ENCODE measurements around the gene CEP112.

Gene CEP112

DNA sequence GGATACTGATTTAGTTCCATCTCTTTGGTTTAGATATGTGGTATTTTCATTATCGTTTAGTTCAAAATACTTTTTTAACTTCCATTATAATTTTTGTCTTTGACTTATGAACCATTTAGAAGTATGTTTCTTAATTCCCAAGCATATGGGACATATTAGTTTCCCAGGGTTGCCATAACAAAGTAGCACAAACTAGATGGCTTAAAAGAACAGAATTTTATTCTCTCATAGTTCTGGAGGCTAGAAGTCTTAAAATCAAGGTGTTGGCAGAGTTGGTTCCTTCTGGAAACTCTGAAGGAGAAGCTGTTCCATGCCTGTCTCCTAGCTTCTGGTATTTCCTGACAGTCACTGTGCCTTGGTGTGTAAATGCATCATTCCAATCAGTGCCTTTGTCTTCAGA lies 339.0 kb downstream of the CEP112 start:
- no peaks in the 10 kb centered on the region for H4K20me1 ChIP-seq (ENCODE audit: low read depth, low read length)
- H2AFZ ChIP-seq (ENCODE audit: low read depth, low read length, severe bottlenecking), result no peak overlapping the region
- H3K27me3 ChIP-seq (ENCODE audit: low read length), result no peaks in the 10 kb centered on the region
- no peaks in the 10 kb centered on the region for H3K9me3 ChIP-seq (ENCODE audit: insufficient read depth, low read length)
- no peak overlapping the region for H3K4me3 ChIP-seq (ENCODE audit: insufficient read depth, low read length, poor library complexity, severe bottlenecking)
- no peaks in the 10 kb centered on the region for H3K9me2 ChIP-seq (replicated peaks; ENCODE audit: insufficient read depth, low read length)
- no peaks in the 10 kb centered on the region for H3F3A ChIP-seq (ENCODE audit: insufficient read depth)
- H3K9ac ChIP-seq (ENCODE audit: low read length), result no peak overlapping the region
- no peaks in the 10 kb centered on the region for H3K79me2 ChIP-seq (ENCODE audit: insufficient read depth, low read length)
- H3K4me2 ChIP-seq (ENCODE audit: low read depth, low read length, poor library complexity, severe bottlenecking), result no peak overlapping the region
- no peaks in the 10 kb centered on the region for H3K36me3 ChIP-seq (ENCODE audit: low read length)
- H3K27ac ChIP-seq (ENCODE audit: low read depth, low read length), result no peak overlapping the region
- TF ChIP-seq CTCF (IDR thresholded peaks at IDR 0.05; ENCODE audit: insufficient read depth, low read length, poor library complexity, severe bottlenecking) (no peak), EZH2phosphoT487 (conservative IDR thresholded peaks at IDR 0.05; ENCODE audit: low read length) (no peak)

DNA sequence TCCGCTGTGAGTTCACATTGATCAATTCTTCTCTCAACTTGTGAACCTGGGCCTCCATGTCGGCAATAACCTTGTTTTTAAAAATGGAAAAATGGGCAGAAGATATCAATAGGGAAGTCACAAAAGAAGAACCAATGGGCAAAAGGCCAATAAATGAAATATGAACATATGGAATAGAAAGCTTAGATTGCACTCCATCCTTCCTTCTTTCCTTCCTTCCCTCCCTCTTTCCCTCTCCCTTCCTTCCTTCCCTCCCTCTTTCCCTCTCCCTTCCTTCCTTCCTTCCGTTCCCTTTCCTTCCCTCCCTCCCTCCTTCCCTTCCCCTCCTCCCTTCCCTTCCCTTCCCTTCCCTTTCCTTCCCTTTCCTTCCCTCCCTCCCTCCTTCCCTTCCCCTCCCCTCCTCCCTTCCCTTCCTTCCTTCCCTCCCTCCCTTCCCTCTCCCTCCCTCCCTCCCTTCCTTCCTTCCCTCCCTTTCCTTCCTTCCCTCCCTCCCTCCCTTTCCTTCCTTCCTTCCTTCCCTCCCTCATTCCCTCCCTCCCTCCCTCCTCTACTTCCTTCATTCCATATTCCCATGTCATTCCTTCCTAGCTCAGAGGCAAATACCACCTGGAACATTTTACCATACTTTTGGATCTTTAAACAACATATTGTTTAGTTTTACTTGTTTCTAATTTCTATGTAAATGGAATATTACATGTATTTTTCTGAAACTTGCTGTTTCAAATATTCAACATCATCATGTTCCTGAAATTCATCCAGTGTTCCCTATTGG lies 339.8 kb downstream of the CEP112 start:
- Histone ChIP-seq H3K79me2 (ENCODE audit: insufficient read depth, low read length) (no peaks in the 10 kb centered on the region), H3K27ac (ENCODE audit: low read depth, low read length) (no peak overlapping the region)

DNA sequence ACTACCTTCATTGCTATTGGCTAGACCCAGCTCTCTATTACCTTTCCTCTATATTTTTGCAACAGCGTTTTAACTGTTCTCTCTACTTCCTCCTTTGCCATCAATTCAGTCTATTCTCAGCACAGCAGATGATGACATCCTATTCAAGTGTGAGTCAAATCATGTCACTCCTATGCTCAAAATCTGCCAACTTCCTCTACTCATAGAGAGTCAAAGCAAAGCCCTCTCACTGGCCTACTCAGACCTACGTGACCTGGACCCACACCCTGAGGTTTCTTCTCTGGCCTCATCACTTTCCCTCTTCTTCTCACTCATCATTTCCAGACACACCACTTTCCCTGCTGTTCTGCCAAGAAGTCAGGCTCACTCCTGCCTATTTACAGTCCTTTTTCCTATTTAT lies 341.4 kb downstream of the CEP112 start:
- no peaks in the 10 kb centered on the region for H3K36me3 ChIP-seq (ENCODE audit: low read length)
- no peak overlapping the region for H3K4me2 ChIP-seq (ENCODE audit: low read depth, low read length, poor library complexity, severe bottlenecking)
- TF ChIP-seq CTCF (IDR thresholded peaks at IDR 0.05; ENCODE audit: insufficient read depth, low read length, poor library complexity, severe bottlenecking) (no peak), EZH2phosphoT487 (conservative IDR thresholded peaks at IDR 0.05; ENCODE audit: low read length) (no peak)
- no peak overlapping the region for H3K9ac ChIP-seq (ENCODE audit: low read length)
- H3K27ac ChIP-seq (ENCODE audit: low read depth, low read length), result no peak overlapping the region
- H2AFZ ChIP-seq (ENCODE audit: low read depth, low read length, severe bottlenecking), result no peak overlapping the region
- H4K20me1 ChIP-seq (ENCODE audit: low read depth, low read length), result no peaks in the 10 kb centered on the region
- no peaks in the 10 kb centered on the region for H3K9me2 ChIP-seq (replicated peaks; ENCODE audit: insufficient read depth, low read length)
- H3K9me3 ChIP-seq (ENCODE audit: insufficient read depth, low read length), result no peaks in the 10 kb centered on the region
- H3K79me2 ChIP-seq (ENCODE audit: insufficient read depth, low read length), result no peaks in the 10 kb centered on the region
- H3K4me3 ChIP-seq (ENCODE audit: insufficient read depth, low read length, poor library complexity, severe bottlenecking), result no peak overlapping the region
- H3F3A ChIP-seq (ENCODE audit: insufficient read depth), result no peaks in the 10 kb centered on the region
- H3K27me3 ChIP-seq (ENCODE audit: low read length), result no peaks in the 10 kb centered on the region

More for the DNA sequence above, 339.8 kb downstream of the CEP112 start:
- H3K9me3 ChIP-seq (ENCODE audit: insufficient read depth, low read length), result no peaks in the 10 kb centered on the region
- H4K20me1 ChIP-seq (ENCODE audit: low read depth, low read length), result no peaks in the 10 kb centered on the region
- no peaks in the 10 kb centered on the region for H3K36me3 ChIP-seq (ENCODE audit: low read length)
- no peak overlapping the region for H2AFZ ChIP-seq (ENCODE audit: low read depth, low read length, severe bottlenecking)
- H3K4me3 ChIP-seq (ENCODE audit: insufficient read depth, low read length, poor library complexity, severe bottlenecking), result no peak overlapping the region
- no peak overlapping the region for H3K9ac ChIP-seq (ENCODE audit: low read length)
- no peaks in the 10 kb centered on the region for H3K9me2 ChIP-seq (replicated peaks; ENCODE audit: insufficient read depth, low read length)
- no peaks in the 10 kb centered on the region for H3F3A ChIP-seq (ENCODE audit: insufficient read depth)
- TF ChIP-seq CTCF (IDR thresholded peaks at IDR 0.05; ENCODE audit: insufficient read depth, low read length, poor library complexity, severe bottlenecking) (no peak), EZH2phosphoT487 (conservative IDR thresholded peaks at IDR 0.05; ENCODE audit: low read length) (no peak)
- H3K4me2 ChIP-seq (ENCODE audit: low read depth, low read length, poor library complexity, severe bottlenecking), result no peak overlapping the region
- no peaks in the 10 kb centered on the region for H3K27me3 ChIP-seq (ENCODE audit: low read length)

All from SU-DHL-6 (cell line).